Activated CD8-positive, alpha-beta memory T cell treated with anti-CD3 and anti-CD28 coated beads for 1 hour (primary cell): ENCODE measurements around the gene ORMDL2.

Experiments
- DNase-seq, 2 donors: peaks; one replicate each; pipeline ENCODE4 v3.0.0-alpha.2; 2020; ENCODE audit warnings: low read depth in 1 of 2; ENCODE audit errors: extremely low read depth in 1 of 2

ORMDL2 gene, protein sequence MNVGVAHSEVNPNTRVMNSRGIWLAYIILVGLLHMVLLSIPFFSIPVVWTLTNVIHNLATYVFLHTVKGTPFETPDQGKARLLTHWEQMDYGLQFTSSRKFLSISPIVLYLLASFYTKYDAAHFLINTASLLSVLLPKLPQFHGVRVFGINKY

DNA sequence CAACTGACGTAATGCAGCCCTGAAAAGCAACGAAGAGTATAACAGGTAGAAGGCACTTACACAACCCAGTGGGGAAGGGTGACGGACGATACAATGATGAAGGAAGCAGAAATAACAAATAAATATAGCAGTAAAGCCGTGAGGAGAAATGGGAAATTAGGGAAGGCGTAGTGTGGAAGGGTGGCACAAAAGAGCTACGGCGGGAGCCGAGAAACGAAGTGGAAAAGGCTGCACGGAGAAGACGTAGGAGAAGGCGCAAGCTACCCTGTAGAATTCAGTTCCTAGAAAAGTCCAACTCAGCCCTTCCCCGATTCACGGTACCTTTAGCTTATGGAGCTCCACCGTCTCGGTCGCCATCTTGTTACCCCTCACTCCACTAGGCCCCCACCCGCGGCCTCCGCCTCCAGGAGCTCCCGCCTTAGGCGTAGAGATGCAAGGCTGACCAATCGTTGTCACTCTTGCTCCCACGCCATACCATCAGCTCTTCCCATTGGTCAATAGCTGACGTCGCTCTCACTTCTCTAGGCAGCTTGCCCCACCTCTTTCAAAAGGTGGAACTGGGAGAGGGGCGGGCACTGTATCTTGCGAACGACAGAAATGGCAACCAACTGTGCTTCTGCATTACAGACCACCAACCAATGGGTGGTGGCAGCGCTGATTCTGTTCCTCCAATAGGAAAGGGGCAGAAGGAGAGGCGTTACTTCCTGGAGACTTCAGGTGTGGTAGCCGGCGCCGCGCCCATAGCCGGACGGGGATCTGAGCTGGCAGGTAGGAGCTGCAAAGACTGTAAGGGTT is at the start of gene ORMDL2, which contains the start of gene SARNP:
Gene ORMDL2, plus strand, starts transcription at position 697 of the 795 bp plus-strand sequence. CDS start 959 bp downstream, outside the sequence.
Gene SARNP, minus strand, starts transcription at position 380 of the 795 bp plus-strand sequence. Its CDS starts 23 bp downstream, at position 357.
- peak; percentile 87 to 92 for DNase-seq

DNA sequence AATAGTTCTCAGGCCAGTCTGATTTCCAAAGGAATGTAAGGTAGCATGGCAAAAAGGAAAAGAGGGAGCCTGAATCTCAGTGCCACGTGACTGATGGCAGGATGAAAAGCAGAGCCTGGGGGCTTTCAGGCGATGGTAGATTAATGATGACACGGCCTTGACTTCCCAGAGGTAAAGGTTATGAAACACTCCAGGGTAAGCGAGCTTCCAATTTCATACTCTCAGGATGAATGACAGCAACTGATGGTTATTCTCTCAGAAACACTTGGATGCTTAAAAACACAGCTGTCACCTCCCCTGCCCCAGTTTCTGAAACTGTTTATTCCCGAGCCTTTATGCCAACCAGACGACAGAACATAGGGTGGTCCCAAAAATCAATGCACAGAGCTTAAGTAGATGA is 46.1 kb upstream of the ORMDL2 start:
- no peak for DNase-seq

- no peak for DNase-seq
Measured at GRCh38 chr12:55777856-55778255, 40.0 kb upstream of the ORMDL2 start.

GRCh38 chr12:55780685-55781084 is 37.2 kb upstream of the ORMDL2 start:
- no peak for DNase-seq

DNA sequence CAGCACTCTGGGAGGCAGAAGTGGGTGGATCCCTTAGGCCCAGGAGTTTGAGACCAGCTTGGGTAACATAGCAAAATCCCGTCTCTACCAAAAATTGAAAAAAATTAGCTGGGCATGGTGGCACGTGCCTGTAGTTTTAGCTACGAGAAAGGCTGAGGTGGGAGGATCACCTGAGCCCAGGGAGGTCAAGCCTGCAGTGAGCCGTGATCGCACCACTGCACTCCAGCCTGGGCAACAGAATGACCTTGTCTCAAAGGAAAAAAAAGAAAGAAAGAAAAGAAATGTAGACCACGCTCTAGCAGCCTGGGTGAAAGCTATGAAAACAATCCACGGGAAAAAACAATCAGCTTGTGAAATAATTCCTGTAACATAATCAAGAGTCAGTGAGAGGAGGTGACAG is 29.3 kb upstream of the ORMDL2 start:
- DNase-seq = no peak

- no peak for DNase-seq
Measured at GRCh38 chr12:55789171-55789570, 28.7 kb upstream of the ORMDL2 start.

DNA sequence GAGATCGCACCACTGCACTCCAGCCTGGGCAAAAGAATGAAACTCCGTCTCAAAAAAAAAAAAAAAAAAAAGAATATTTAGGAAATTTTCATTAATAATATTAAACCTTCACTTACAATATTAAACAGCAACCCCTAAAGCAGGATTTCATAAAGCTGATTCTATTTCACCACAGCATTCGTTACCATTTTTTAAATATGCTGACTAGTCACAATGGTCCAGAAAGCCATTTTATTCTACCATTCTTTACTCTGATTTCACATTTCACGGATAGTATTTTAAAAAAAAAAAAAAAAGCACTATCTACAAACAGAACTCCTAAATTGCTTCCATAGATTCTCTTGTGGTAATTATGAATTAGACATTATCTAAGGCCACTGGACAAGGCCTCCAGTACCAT is 27.9 kb upstream of the ORMDL2 start:
- DNase-seq = no peak

DNA sequence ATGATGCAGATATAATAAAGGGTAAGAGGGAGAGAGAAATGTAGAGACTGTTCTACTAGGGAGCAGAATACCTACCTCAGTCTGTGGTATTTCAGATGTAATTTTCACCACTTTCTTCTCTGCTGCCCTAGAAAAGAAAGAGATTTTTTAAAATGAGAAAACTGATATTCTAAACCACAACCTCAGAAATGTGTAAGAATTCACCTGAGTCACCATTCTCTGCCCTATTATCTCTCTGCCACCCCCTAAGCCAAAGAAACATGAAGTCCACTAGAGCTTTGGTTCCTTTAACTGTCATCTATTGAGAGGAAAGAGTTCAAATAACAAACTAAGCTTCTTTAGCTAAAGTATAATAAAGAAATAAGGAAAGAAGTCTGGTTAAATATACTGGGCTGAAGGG is 21.9 kb upstream of the ORMDL2 start:
- DNase-seq = no peak

GRCh38 chr12:55797068-55797467 is 20.8 kb upstream of the ORMDL2 start:
- DNase-seq = no peak

- DNase-seq = no peak
Measured at GRCh38 chr12:55797550-55797949, 20.3 kb upstream of the ORMDL2 start.

DNA sequence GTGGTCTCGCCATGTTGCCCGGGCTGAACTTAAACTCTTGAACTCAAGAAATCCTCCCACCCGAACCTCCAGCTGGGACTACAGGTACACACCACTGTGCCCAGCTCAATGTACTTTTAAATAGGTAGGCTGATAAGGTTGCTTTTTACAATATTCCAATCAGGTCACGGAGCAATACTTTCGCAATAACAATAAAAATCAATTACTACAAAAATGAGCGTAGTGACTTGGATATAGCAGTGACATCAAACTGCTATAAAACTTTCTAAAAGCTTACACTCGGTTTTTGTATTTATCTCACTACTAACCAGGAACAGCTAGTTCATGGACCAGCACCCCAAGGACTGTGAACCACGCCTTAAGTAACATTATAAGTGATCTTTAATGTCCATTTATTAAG is 10.9 kb upstream of the ORMDL2 start:
- DNase-seq = no peak

DNA sequence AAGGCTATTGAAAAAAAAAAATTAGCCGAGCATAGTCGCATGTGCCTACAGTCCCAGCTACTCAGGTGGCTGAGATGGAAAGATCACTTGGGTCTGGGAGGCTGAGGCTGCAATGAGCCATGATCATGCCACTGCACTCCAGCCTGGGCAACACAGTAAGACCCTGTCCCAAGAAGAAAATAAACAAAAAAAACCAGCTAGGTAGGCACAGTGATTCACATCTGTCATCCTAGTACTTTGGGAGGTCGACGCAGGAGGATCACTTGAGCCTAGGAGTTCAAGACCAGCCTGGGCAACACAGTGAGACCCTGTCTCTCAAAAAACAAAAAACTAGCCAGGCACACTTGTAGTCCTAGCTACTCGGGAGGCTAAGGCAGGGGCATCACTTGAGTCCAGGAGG is 8.6 kb upstream of the ORMDL2 start:
- no peak for DNase-seq

- DNase-seq = no peak
Measured at GRCh38 chr12:55812088-55812487, 5.8 kb upstream of the ORMDL2 start.

DNA sequence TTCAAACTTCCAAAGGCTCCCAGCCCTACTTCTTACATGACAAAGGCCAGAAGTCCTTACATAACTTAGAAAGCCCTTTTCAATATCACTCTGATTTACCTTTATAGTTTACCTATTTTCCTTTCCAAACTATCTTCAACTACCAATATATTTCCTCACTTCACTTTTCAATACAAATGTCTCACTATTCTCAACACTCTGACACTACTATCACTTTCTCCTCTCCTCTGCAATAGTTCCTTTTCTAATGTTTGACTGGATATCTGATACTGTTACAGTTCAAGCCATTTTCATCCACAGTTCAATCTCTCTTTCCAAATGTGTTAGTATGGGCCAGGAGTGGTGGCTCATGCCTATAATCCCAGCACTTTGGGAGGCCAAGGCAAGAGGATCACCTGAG is 3.6 kb upstream of the ORMDL2 start:
- DNase-seq = no peak

- no peak for DNase-seq
Measured at GRCh38 chr12:55815473-55815872, 2.4 kb upstream of the ORMDL2 start.

DNA sequence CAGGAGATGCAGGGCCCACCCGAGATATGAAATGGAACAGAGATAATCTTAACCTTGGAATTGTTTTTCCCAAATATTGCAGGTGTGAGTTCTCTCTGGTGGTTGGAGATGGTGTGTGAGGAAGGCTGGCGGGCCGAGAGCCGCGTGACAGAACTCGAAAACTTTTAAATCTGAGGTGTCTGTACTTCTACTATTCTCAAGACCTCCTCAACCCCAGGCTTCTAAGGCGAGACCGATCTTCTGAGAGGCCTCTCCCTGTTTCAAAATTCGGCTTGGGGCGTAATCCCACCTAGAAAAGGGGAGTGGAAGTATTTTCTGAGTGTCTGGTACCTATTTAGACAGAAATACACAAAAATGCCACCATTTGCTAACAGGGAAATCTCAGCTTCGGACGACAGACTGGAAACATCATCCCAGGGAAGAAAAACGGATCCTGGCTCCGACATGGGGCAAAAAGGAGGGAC is 928 bp upstream of the ORMDL2 start:
- no peak for DNase-seq

GRCh38 chr12:55818140-55818728 is 393 bp downstream of the ORMDL2 start:
- no peak for DNase-seq

- DNase-seq = no peak
Measured at GRCh38 chr12:55818886-55819285, 1.0 kb downstream of the ORMDL2 start.

- no peak for DNase-seq
Measured at GRCh38 chr12:55820679-55821078, 2.8 kb downstream of the ORMDL2 start.

DNA sequence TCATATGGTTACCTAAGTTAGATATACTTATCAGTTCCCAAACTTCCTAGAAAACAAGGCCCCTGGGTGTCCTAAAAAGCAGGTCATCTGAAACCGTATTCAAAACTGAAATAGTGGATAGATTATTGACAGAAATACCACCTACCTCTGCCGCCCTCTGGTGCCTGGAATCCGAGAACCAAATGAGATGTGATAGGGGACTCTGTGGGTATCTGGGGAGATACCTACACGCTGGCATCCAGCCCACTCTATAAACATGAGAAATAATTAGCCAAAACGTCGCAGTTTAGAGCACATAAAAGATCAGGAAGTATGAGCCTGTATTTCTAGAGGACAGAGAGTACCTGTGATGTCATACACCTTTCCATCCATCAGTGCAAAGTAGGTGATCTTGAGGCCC is 4.4 kb downstream of the ORMDL2 start:
- DNase-seq = no peak

- DNase-seq = no peak
Measured at GRCh38 chr12:55823419-55823818, 5.6 kb downstream of the ORMDL2 start.

DNA sequence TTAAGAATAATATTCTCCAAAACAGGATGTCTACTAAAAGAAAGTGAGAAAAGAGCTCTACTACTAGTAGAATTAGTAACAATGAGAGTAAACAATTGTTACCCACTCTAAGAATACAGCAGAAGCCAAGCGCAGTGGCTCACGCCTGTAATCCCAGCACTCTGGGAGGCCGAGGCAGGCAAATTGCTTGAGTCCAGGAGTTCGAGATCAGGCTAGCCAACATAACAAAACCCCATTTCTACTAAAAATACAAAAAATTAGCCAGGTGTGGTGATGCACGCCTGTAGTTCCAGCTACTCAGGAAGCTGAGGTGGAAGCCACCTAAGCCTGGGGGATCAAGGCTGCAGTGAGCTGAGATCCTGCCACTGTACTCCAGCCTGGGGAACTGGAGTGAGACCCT is 6.9 kb downstream of the ORMDL2 start:
- no peak for DNase-seq
